ENCODE results near the gene CCDC192.

CCDC192 gene

GRCh38 chr5:127865273-127865672, 162.1 kb downstream of the CCDC192 start:
- TF ChIP-seq CTCF (conservative IDR thresholded peaks at IDR 0.05; ENCODE audit: low read length) = no peak
- TF ChIP-seq EZH2phosphoT487 (IDR thresholded peaks at IDR 0.05; ENCODE audit: borderline replicate concordance) = no peak
- no peak overlapping the region for H3K4me3 ChIP-seq (ENCODE audit: low read length, poor library complexity, severe bottlenecking)
- H3K9me3 ChIP-seq (ENCODE audit: insufficient read depth, low read depth, low read length) = no peaks in the 10 kb centered on the region
- no peak overlapping the region for H3K4me2 ChIP-seq (ENCODE audit: low read depth, low read length, poor library complexity, severe bottlenecking)
- no peaks in the 10 kb centered on the region for H3K9me2 ChIP-seq (replicated peaks; ENCODE audit: low read depth, low read length)
- H4K20me1 ChIP-seq (ENCODE audit: insufficient read depth, low read length, poor library complexity, severe bottlenecking) = no peaks in the 10 kb centered on the region
- H3K79me2 ChIP-seq (ENCODE audit: insufficient read depth, low read length) = no peaks in the 10 kb centered on the region
- H3K36me3 ChIP-seq (ENCODE audit: insufficient read depth, low read length) = no peaks in the 10 kb centered on the region
- no peak overlapping the region for H3K9ac ChIP-seq (ENCODE audit: low read depth, low read length, poor library complexity, severe bottlenecking)
- no peak overlapping the region for H2AFZ ChIP-seq (ENCODE audit: low read length)
- no peaks in the 10 kb centered on the region for H3F3A ChIP-seq (ENCODE audit: low read depth)
- no peaks in the 10 kb centered on the region for H3K27me3 ChIP-seq (ENCODE audit: insufficient read depth, low read length, poor library complexity, severe bottlenecking)
- H3K4me1 ChIP-seq (ENCODE audit: insufficient read depth, low read length, poor library complexity, severe bottlenecking) = no peaks in the 10 kb centered on the region

- Histone ChIP-seq H3K79me2 (ENCODE audit: insufficient read depth, low read length) (no peaks in the 10 kb centered on the region), H3K4me1 (ENCODE audit: insufficient read depth, low read length, poor library complexity, severe bottlenecking) (no peaks in the 10 kb centered on the region), H2AFZ (ENCODE audit: low read length) (no peak overlapping the region), H3K4me2 (ENCODE audit: low read depth, low read length, poor library complexity, severe bottlenecking) (no peak overlapping the region), H3K4me3 (ENCODE audit: low read length, poor library complexity, severe bottlenecking) (no peak overlapping the region), H4K20me1 (ENCODE audit: insufficient read depth, low read length, poor library complexity, severe bottlenecking) (no peaks in the 10 kb centered on the region), H3K9me3 (ENCODE audit: insufficient read depth, low read depth, low read length) (no peaks in the 10 kb centered on the region), H3K36me3 (ENCODE audit: insufficient read depth, low read length) (no peaks in the 10 kb centered on the region), H3K27me3 (ENCODE audit: insufficient read depth, low read length, poor library complexity, severe bottlenecking) (no peaks in the 10 kb centered on the region), H3F3A (ENCODE audit: low read depth) (no peaks in the 10 kb centered on the region), H3K9me2 (replicated peaks; ENCODE audit: low read depth, low read length) (no peaks in the 10 kb centered on the region), H3K9ac (ENCODE audit: low read depth, low read length, poor library complexity, severe bottlenecking) (no peak overlapping the region)
- TF ChIP-seq EZH2phosphoT487 (IDR thresholded peaks at IDR 0.05; ENCODE audit: borderline replicate concordance) = no peak
Observed at GRCh38 chr5:127867022-127867783, 164.0 kb downstream of the CCDC192 start.

- no peaks in the 10 kb centered on the region for H3K9me2 ChIP-seq (replicated peaks; ENCODE audit: low read depth, low read length)
- H3K36me3 ChIP-seq (ENCODE audit: insufficient read depth, low read length) = no peaks in the 10 kb centered on the region
- no peaks in the 10 kb centered on the region for H3K9me3 ChIP-seq (ENCODE audit: insufficient read depth, low read depth, low read length)
- H3K4me3 ChIP-seq (ENCODE audit: low read length, poor library complexity, severe bottlenecking) = no peak overlapping the region
- H3K4me2 ChIP-seq (ENCODE audit: low read depth, low read length, poor library complexity, severe bottlenecking) = no peak overlapping the region
- H3K79me2 ChIP-seq (ENCODE audit: insufficient read depth, low read length) = no peaks in the 10 kb centered on the region
- no peaks in the 10 kb centered on the region for H3K27me3 ChIP-seq (ENCODE audit: insufficient read depth, low read length, poor library complexity, severe bottlenecking)
- no peaks in the 10 kb centered on the region for H3F3A ChIP-seq (ENCODE audit: low read depth)
- no peak overlapping the region for H2AFZ ChIP-seq (ENCODE audit: low read length)
- H3K9ac ChIP-seq (ENCODE audit: low read depth, low read length, poor library complexity, severe bottlenecking) = no peak overlapping the region
- no peaks in the 10 kb centered on the region for H3K4me1 ChIP-seq (ENCODE audit: insufficient read depth, low read length, poor library complexity, severe bottlenecking)
- H4K20me1 ChIP-seq (ENCODE audit: insufficient read depth, low read length, poor library complexity, severe bottlenecking) = no peaks in the 10 kb centered on the region
- TF ChIP-seq CTCF (conservative IDR thresholded peaks at IDR 0.05; ENCODE audit: low read length) = no peak
- TF ChIP-seq EZH2phosphoT487 (IDR thresholded peaks at IDR 0.05; ENCODE audit: borderline replicate concordance) = no peak
Observed at GRCh38 chr5:127870914-127871313, 167.7 kb downstream of the CCDC192 start.

Data from Loucy (cell line).